HCT116 (cell line): Measurements from ENCODE around the gene SERP1.

Source experiments
- CTCF ChIP-seq, 3 experiments: fragments of 200-600 bp in 1 of 3; sonication (generic) in 1 of 3; IDR thresholded peaks in 2 of 3; conservative IDR thresholded peaks in 1 of 3; 2 replicates each; pipeline ENCODE4 v1.5.1; 2012 to 2017; ENCODE audit warnings: low read depth in 2 of 3, low read length in 2 of 3, antibody characterized with exemption in 1 of 3, borderline replicate concordance in 1 of 3, control low read depth in 1 of 3, mild to moderate bottlenecking in 1 of 3, mixed read lengths in 1 of 3, mixed run types in 1 of 3, moderate library complexity in 1 of 3; ENCODE audit not compliant: insufficient read depth in 1 of 3
- JUND ChIP-seq: IDR thresholded peaks from 2 replicates; pipeline ENCODE4 v1.6.1; 2012
- POLR2A ChIP-seq: IDR thresholded peaks from 2 replicates; pipeline ENCODE4 v1.7.0; 2011; ENCODE audit warnings: borderline replicate concordance; ENCODE audit not compliant: insufficient read depth, insufficient read length; ENCODE audit errors: extremely low read depth
- SP1 ChIP-seq: IDR thresholded peaks from 2 replicates; pipeline ENCODE4 v1.6.1; 2012; ENCODE audit warnings: low read depth
- SRF ChIP-seq: IDR thresholded peaks from 2 replicates; pipeline ENCODE4 v1.6.1; 2012; ENCODE audit warnings: low read depth
- TCF7L2 ChIP-seq: IDR thresholded peaks from 2 replicates; pipeline ENCODE4 v1.7.0; 2011; ENCODE audit warnings: borderline replicate concordance, inconsistent platforms; ENCODE audit not compliant: insufficient read depth, insufficient read length; ENCODE audit errors: extremely low read depth
- ZBTB33 ChIP-seq: IDR thresholded peaks from 2 replicates; pipeline ENCODE4 v1.6.1; 2011; ENCODE audit warnings: mild to moderate bottlenecking, low read length, moderate library complexity; ENCODE audit not compliant: insufficient replicate concordance; ENCODE audit errors: extremely low read depth
- ZNF274 ChIP-seq: fragments of 200-500 bp; sonication (Bioruptor generic); IDR thresholded peaks from 2 replicates; pipeline ENCODE4 v1.6.1; 2014; ENCODE audit warnings: mild to moderate bottlenecking, low read depth, low read length, inconsistent platforms

- TF ChIP-seq SP1, result no peak
- TF ChIP-seq POLR2A, result no peak
- TF ChIP-seq CTCF (IDR thresholded peaks at IDR 0.05 in 2 of 3, conservative IDR thresholded peaks at IDR 0.05 in 1 of 3; ENCODE audit: borderline replicate concordance in 1 of 3, insufficient read depth in 1 of 3, low read depth in 2 of 3, low read length in 2 of 3), result no peak
- no peak for TF ChIP-seq ZBTB33
- TF ChIP-seq JUND, result no peak
- TF ChIP-seq ZNF274, result no peak
- TF ChIP-seq TCF7L2, result no peak
- no peak for TF ChIP-seq SRF
Measured at GRCh38 chr3:150556792-150557191, 10.5 kb upstream of the SERP1 start.
